GM18951 (cell line): Measurements from ENCODE around the gene LLCFC1.

Experiments used
- POLR2A ChIP-seq: IDR thresholded peaks from 4 replicates; pipeline ENCODE4 v1.6.1; 2011; ENCODE audit warnings: mild to moderate bottlenecking; ENCODE audit not compliant: insufficient read length, insufficient read depth; ENCODE audit errors: extremely low read depth
- in situ Hi-C: fragments of 300-500 bp; cut with MboI; formaldehyde crosslinking; loops from one replicate; pipeline ENCODE4 v1.12.0; 2022; ENCODE audit warnings: low sequenced_read_pairs, mixed read lengths, inconsistent platforms; ENCODE audit not compliant: unreplicated experiment

LLCFC1 gene

DNA sequence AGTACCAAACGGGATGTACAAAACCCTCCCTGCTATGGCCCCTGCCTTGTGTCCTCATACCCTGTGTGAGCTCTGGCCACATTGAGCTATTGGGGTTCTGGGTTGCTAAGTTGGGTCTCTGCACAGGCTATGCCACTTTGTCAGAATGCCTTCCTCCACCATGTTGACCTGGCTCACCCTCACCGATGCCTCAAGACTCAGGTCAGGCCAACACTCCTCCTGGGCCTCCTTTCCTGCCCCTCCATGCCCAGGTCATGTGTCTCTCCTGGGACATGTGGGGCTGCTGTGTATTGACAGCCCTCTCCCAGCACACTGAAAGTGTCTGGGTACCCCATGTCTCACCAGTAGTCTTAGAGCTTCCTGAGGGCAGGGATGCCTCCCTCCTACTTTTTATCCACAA is 20.4 kb upstream of the LLCFC1 start:
- TF ChIP-seq POLR2A = no peak
- in situ Hi-C loops = no loop called here

DNA sequence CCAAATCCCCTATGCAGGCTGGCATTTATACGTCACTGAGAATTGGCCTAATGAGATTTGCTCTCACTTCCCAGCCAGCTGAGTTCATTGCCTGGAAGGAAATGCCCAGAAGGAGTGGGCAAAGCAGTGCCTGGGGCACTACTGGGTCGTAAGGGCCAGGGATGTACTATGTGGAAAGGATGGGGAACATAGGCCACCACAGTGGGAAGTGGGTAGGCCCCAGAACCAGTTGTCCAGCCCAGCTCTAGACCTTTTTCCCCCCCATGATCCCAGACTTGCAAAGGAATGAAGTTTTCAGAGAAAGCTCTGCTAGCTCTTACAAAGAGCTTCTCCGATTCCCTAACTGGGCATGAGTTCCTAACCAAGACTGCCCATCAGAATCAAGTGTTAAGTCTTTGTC is 19.6 kb upstream of the LLCFC1 start:
- in situ Hi-C loops = no loop called here
- TF ChIP-seq POLR2A = no peak

DNA sequence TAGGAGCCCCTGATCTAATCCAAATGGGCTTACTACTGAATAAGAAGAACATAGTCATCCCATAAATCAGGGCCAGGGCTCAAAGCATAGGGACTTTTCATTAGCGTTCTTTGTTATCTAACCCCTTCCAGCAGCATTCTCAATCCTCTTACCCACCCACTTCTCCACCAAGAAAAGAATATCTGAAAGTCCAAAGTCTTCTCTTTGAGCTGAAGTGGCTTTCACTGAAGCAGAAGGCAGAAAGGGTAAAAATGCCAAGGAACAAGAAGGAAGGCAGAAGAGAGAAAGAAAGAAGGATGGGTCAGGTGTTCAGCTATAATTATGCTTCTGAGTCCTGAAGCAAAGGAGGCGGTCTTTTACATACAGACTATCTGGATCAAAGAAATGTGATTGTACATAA is 15.9 kb upstream of the LLCFC1 start:
- in situ Hi-C loops = no loop called here
- no peak for TF ChIP-seq POLR2A

DNA sequence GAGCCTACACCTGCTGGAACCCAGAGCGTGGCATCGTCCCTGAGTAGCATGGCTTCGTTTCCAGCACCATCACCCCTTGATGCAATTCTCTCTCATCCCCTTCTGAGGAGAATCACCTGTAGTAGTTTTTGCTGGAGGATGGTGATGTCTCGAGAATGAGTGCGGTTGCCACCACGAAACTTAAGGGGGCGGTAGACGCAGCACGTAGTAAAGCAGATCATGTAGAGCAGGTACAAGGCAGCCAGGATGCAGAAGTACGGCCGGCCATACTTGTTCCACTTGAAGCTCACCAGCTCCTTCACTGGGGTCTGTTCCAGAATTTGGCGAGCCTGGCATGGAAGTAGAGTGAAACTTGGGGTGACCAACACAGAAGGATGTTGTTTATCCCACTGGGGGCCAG is 13.9 kb upstream of the LLCFC1 start:
- in situ Hi-C loops = no loop called here
- no peak for TF ChIP-seq POLR2A

DNA sequence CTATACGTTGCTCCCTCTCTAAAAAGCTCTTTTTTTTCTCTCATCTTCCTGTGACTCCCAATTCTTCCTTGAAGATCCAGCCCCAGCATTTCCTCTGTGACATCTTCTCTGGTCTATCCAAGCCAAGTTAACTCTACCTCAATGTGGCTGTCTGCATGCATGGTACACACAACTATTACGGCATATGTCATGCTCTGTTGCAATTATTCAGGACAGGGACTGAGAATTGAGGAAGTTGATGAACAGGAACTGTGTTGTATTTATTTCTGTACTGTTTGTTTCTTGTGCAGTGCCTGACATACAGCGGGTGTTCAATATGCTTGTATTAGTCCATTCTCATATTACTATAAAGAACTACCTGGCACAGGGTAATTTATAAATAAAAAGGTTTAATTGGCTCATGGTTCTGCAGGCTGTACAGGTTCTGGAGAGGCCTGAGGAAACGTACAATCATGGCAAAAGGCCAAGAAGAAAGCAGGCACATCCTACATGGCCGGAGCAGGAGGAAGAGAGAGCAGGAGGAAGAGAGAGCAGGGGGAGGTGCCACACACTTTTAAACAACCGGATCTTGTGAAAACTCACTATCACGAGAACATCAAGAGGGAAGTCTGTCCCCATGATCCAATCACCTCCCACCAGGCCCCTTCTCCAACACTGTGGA is 12.1 kb upstream of the LLCFC1 start:
- no peak for TF ChIP-seq POLR2A

DNA sequence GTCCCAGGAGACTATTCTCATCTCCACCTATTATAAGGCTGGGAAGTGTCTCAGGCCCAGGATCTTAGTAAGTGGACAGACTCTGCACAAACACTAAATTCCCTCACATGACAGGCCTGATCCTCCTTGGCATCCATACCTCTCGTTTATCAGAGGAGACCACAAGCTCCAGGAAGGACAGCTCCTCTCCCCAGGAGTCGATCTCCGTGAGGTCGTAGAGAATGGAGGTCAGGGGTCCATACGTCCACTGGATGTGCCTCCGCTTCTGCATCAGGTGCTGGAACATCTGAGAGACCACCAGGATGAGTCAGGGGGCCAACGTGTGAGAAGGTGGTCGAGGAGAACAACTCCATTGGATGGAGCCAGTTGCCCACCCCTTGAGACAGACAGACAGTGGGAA is 11.3 kb upstream of the LLCFC1 start:
- TF ChIP-seq POLR2A = no peak
- in situ Hi-C loops = no loop called here

More for the DNA sequence above, 12.1 kb upstream of the LLCFC1 start:
- in situ Hi-C loops = no loop called here

DNA sequence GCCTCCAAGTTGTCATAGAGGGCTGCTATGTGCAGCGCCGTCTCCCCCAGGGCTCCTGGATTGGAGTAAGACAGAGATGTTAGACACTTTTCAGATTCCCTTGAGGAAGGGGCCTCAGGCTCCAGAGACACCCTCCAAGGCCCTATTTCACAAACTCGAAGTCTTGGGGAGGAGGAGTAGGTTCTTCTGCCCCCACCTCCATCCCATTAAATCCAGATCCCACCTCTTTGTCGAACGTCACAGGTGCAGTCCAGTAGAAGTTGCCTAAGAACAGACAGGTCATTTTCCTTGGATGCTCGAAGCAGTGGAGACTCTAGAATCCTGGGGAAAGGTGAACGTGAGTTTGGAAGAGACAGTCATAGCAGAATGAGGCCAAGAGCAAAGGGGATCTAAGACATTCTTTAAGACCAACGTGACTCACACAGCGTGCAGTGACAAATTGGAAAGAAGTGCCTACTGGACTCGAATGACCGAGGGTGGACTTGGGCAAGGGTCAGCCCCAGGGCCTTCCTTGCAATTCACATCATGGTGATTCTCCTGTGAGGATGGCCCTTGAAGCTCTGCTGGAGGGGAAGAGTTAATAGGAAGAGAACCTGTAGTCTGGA is 9.1 kb upstream of the LLCFC1 start:
- in situ Hi-C loops = no loop called here
- no peak for TF ChIP-seq POLR2A

DNA sequence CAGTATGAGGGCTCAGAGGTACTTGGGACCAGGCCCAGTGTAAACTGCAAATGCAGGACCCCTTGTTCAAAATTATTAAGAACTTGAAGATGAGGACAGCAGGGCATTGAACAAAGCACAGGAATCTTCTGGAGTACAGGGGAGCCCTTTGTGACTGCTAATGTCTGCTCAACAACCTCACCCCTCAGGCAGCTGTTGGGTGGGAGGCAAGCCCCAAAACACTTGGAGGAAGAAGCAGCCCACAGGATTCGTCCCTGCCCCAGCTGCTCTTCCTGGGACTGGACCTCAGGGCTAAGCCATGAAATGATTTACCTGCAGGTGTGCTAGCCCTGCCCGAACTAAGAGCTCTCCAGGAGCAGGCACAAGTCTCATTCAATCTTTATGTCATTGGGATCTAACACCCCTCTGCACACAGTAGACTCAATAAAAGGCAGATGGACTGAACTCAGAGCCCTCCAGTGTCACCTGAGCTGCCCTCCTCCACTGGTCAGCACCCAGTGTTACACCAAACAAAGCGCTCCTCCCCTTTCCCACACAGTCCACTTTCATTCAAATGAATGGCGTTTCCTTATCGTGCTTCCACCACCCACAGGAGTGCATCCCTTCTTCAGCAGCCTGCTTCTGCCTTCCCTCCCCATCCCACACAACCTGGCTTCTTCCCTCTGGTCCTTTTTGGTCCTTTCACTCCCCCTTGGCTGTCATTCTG is 6.7 kb upstream of the LLCFC1 start:
- in situ Hi-C loops = no loop called here

DNA sequence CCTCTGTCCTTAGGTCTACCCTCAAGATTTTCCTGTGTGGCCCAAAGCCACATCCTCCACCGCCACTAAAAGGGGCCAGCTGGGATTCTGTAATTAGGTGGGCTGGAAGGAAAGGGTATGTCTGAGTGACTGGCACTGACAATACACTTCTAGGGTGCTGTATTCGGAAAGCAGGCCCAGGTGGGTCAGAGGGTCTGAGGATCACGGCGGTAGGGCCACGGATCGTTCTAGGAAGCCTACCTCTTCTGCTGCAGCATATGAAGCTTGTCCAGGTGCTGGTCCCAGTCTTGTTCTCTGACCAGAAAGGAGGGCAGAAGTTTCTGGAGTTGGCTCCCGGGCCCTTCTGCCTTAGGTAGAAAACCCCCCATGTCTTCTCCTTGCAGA is 6.2 kb upstream of the LLCFC1 start:
- TF ChIP-seq POLR2A = no peak
- in situ Hi-C loops = no loop called here

More for the DNA sequence above, 6.7 kb upstream of the LLCFC1 start:
- no peak for TF ChIP-seq POLR2A

DNA sequence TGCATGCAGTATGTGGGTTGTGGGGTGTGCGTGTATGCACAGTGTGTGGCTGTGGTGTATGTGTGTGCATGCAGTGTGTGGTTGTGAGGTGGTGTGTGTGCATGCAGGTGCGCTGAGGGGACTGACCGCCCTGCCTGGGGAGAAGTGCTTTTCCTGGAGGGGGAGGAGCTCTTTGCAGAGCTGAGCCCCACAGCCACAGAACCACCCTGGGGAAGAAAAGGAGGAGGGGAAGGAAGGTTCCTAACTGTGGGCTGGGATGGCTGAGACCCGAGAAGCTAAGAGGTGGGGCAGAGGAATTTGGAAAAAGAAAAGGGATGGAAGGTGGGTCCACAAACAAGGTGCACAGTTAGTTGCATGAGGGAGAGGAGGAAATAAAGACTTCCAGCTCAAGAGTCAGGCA is 5.7 kb upstream of the LLCFC1 start, which contains the start of gene TRPV5:
Gene TRPV5 (minus strand): TSS at position 123 of the 400 bp plus-strand sequence. CDS start 287 bp downstream, outside the sequence.
- in situ Hi-C loops = no loop called here
- TF ChIP-seq POLR2A = no peak

DNA sequence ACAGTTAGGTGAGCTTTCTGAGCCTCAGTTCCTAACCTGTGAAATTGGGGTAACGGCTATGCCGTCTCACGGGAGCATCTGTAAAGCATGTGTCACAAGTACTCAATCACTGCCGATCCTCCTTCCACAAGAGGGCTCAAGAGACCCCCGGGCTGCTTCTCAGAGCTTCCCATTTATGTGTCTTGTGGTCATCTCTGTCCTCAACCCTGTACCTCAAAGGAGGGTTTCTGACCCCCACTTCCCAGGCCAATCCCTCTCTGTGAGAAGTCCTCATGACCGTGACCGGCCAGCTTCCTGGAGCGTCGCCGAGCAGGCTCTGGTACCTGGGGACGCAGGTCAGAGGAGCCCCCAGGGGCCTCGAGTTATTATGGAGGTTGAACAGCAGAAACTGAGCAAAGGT is 5.2 kb upstream of the LLCFC1 start:
- in situ Hi-C loops = no loop called here
- no peak for TF ChIP-seq POLR2A

DNA sequence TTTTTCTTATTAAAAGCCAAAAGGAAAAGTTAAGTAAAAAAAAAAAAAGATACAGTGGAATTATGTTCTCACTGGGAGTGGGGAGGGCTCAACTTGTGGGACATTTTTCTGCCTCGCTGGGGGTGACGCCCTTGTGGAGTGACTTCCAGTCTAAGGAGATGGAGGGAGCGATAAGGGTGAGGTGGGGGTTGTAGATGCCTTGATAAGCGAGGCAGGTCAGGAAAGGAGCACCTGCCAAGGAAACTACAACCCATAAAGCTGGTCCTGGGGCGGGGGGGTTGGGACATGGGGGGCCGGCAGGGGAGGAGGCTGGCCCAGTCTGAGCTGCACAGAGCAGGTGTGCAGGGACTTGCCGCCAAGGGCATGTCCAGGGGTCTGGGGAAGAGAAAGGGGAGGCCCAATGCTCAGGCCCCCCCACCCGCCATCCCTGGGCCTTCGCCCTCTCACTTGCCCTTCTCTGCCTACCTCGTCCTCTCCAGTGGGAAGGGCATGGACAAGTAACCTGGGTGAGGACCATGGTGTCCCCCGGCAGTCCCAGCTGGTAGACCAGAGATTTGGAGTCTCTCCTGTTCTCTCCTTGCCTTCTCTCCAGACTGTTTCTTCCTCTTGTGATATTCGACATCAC is 3.2 kb upstream of the LLCFC1 start:
- no peak for TF ChIP-seq POLR2A
- in situ Hi-C loops = no loop called here

DNA sequence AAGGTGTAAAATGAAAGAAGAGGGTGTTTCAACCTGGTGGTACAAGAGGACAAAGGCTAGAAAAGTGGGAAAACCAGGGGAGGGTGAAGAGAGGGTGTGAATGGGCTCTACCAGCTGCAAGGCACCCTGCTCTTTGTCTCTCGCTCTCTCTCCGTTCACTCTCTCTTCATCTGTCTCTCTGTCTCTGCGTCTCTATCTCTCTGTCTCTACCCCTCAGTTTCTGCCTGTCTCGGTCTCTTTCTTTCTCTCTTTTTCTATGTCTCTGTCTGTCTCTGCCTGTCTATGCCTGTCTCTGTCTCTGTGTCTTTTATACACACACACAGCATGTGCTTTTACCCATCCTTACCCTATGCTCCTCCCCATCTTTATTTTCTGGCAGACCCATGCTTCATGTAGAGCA is 673 bp upstream of the LLCFC1 start:
- in situ Hi-C loops = no loop called here
- TF ChIP-seq POLR2A = no peak
